Epithelial cell of esophagus (primary cell): ENCODE results near the gene DDX19B.
A peak's percentile ranks its signal among the peaks of the same experiment; 100 is the strongest.

ENCODE experiments used
- DNase-seq: peaks from one replicate; pipeline ENCODE4 v3.0.0; 2010; ENCODE audit warnings: low read depth
- H3K4me3 ChIP-seq: 2 replicates; pipeline ENCODE4 v1.5.1; 2011; ENCODE audit warnings: mild to moderate bottlenecking, low read length, control low read depth
- TF ChIP-seq, protein P1 (sequence below): IDR thresholded peaks from 2 replicates; pipeline ENCODE4 v1.5.1; 2011; ENCODE audit warnings: low read depth, mild to moderate bottlenecking, low read length, control low read depth, inconsistent platforms; ENCODE audit not compliant: insufficient read depth; ENCODE audit errors: missing control alignments

The DDX19B gene

DNA sequence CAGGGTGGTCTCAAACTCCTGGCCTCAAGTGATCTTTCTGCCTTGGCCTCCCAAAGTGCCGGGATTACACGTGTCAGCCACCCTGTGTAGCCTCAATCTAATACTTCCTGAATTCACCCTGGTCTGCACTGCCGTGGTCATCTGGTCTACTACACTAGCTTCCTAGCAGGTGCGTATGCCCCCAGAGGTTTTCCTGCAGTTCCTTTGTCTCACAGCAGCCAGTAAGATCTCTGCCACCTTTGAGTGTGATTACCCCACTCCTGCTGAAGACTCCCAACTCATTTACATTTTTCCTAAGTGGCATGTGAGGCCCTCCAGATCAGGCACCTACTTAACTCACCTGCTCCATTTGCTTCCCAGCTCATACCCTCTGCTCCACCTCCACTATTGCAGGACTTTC is 42.6 kb downstream of the DDX19B start:
- H3K4me3 ChIP-seq: no peak overlapping the region
- TF ChIP-seq, protein P1, sequence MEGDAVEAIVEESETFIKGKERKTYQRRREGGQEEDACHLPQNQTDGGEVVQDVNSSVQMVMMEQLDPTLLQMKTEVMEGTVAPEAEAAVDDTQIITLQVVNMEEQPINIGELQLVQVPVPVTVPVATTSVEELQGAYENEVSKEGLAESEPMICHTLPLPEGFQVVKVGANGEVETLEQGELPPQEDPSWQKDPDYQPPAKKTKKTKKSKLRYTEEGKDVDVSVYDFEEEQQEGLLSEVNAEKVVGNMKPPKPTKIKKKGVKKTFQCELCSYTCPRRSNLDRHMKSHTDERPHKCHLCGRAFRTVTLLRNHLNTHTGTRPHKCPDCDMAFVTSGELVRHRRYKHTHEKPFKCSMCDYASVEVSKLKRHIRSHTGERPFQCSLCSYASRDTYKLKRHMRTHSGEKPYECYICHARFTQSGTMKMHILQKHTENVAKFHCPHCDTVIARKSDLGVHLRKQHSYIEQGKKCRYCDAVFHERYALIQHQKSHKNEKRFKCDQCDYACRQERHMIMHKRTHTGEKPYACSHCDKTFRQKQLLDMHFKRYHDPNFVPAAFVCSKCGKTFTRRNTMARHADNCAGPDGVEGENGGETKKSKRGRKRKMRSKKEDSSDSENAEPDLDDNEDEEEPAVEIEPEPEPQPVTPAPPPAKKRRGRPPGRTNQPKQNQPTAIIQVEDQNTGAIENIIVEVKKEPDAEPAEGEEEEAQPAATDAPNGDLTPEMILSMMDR: no peak
- DNase-seq: no peak

DNA sequence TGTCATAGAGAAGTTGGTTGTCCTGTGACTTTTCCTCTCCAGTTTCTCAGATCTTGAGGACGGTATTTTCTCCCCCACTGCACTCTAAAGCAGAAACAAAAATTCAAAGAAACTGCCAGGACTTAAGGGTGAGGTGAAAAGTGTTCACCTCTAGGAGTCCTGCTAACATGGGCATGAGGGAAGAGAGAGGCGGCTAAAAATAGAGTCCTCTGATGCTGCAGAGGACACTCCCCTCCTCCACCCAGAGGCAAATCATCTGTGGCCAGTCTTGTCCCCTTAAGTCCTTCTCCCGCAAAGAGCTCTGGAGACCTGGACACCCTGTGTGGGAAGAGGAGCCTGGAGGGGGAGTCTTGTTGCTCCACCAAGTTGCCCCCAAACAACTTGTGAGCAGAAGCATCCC is 43.0 kb downstream of the DDX19B start:
- TF ChIP-seq, protein P1: no peak
- no peak for DNase-seq
- H3K4me3 ChIP-seq: no peak overlapping the region

DNA sequence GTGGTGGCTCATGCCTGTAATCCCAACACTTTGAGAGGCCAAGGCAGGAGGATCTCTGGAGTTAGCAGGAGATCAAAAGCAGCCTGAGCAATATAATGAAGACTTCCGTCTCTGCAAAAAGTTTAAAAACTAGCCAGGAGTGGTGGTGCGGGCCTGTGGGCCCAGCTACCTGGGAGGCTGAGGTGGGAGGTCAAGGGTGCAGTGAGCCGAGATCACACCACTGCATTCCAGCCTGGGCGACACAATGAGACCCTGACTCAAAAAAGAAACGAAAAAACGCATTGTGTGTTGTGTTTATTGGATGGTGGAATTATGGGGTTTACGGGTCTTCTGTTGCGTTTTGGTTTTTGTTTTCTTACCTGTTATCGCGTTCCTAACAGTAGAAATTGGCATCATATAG is 46.9 kb downstream of the DDX19B start:
- peak overlapping the region; percentile 54 for H3K4me3 ChIP-seq
- DNase-seq: no peak
- TF ChIP-seq, protein P1: no peak

GRCh38 chr16:70348991-70349390 is 50.0 kb downstream of the DDX19B start:
- TF ChIP-seq, protein P1: no peak
- DNase-seq: no peak
- H3K4me3 ChIP-seq: no peak overlapping the region

- no peak for DNase-seq
- TF ChIP-seq, protein P1: no peak
These were observed 50.8 kb downstream of the DDX19B start for GRCh38 chr16:70349783-70350182.

DNA sequence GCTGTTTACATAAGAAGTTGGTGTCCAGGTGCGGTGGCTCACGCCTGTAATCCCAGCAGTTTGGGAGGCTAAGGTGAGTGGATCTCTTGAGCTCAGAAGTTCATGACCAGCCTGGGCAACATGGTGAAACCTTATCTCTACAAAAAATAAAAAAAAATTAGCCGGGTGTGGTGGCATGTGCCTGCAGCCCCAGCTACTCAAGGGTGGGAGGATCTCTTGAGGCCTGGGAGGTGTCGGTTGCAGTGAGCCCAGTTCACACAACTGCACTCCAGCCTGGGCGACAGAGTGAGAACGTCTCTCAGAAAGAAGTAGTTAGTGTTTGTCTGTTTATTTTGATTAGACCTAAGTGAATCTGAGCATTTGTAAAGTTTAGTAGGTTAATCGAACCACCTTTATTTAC is 60.6 kb downstream of the DDX19B start:
- no peak overlapping the region for H3K4me3 ChIP-seq
- TF ChIP-seq, protein P1: no peak
- no peak for DNase-seq

More at GRCh38 chr16:70349783-70350182, 50.8 kb downstream of the DDX19B start:
- H3K4me3 ChIP-seq: no peak overlapping the region

GRCh38 chr16:70364399-70364798 is 65.4 kb downstream of the DDX19B start:
- no peak for DNase-seq
- TF ChIP-seq, protein P1: no peak

More at GRCh38 chr16:70364399-70364798, 65.4 kb downstream of the DDX19B start:
- no peak overlapping the region for H3K4me3 ChIP-seq
